ENCODE data around the gene KDM5C.

The KDM5C gene

DNA sequence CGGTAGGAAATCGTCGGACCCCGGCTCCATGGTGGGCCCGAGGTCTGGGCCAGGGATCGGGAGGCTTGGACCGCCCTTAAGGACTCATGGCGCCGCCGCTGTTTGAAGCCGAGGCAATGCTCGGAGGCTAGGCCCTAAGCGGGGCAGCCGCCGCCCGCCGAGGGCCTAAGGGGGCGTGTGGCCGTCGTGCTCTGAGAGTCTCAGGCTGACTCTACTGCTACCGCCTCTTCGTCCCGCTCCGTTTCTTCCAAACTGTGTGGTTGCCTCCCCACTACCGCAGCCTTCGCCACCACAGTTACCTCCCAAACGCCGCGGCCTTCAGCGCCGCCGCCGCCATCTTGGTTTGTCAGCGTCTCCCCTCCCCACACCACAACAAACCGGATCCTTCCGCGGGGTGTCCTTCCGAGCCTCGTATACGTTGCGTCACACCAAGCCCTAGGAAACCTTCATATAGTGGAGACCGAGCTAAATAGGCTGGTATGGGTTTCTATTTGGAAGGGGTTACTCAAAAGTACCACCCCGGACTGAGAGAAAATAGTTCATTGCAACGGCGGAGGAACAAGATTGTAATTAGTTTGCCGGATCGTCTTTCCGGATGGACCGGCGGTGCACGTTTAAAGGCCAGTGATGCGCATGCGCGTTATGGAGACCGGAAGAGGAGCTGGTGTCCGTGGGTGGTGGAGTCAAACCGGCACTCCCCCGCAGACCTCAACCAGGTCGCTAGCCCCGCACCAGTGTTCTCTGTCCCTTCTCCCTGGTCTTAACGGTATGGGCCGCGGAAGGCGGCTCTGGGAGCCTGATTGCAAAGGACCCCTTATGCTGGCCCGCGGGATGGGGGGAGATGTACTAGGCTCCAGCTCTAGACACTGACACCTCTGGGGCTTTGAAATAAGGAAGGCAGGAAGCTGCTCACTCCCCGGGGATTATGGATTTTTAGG lies at the start of gene KDM5C:
Gene KDM5C, minus strand, starts transcription at position 348 of the 938 bp plus-strand sequence. Its CDS starts 318 bp downstream, at position 30.
- TF ChIP-seq, protein P1, sequence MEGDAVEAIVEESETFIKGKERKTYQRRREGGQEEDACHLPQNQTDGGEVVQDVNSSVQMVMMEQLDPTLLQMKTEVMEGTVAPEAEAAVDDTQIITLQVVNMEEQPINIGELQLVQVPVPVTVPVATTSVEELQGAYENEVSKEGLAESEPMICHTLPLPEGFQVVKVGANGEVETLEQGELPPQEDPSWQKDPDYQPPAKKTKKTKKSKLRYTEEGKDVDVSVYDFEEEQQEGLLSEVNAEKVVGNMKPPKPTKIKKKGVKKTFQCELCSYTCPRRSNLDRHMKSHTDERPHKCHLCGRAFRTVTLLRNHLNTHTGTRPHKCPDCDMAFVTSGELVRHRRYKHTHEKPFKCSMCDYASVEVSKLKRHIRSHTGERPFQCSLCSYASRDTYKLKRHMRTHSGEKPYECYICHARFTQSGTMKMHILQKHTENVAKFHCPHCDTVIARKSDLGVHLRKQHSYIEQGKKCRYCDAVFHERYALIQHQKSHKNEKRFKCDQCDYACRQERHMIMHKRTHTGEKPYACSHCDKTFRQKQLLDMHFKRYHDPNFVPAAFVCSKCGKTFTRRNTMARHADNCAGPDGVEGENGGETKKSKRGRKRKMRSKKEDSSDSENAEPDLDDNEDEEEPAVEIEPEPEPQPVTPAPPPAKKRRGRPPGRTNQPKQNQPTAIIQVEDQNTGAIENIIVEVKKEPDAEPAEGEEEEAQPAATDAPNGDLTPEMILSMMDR (IDR thresholded peaks at IDR 0.05; ENCODE audit: low read depth, low read length, missing control alignments): no peak
- DNase-seq (ENCODE audit: low read depth): peak; percentile 77
- peak within 1 kb of the TSS; percentile 77 for H3K4me3 ChIP-seq (ENCODE audit: low read depth, low read length)

DNA sequence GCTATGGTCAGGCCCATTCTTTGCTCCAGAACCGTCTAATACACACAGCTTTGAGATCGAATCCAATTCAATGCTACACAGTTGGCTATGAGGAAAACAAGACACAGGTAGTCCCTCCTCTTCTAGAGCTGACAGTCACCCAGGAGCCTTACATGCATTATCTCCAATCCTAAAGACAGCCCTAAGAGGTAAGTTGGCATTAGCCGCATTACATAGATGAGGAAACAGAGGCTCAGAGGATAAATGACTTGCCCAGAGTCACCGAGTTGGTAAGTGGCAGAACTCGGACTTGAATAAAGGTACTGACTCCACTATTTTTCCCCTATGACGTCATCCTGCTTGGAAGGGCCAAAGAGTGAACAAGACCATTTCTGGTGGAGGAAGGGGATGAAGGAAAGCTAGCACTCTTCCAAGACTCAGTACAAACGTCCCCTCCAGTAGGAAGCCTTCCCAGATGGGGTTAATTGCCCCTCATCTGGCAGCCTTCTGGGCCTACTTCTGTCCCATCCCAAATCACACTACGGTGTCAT lies 47.9 kb upstream of the KDM5C start:
- H3K4me3 ChIP-seq (ENCODE audit: low read depth, low read length): no peak overlapping the region
- DNase-seq (ENCODE audit: low read depth): no peak
- TF ChIP-seq, protein P1 (IDR thresholded peaks at IDR 0.05; ENCODE audit: low read depth, low read length, missing control alignments): no peak

DNA sequence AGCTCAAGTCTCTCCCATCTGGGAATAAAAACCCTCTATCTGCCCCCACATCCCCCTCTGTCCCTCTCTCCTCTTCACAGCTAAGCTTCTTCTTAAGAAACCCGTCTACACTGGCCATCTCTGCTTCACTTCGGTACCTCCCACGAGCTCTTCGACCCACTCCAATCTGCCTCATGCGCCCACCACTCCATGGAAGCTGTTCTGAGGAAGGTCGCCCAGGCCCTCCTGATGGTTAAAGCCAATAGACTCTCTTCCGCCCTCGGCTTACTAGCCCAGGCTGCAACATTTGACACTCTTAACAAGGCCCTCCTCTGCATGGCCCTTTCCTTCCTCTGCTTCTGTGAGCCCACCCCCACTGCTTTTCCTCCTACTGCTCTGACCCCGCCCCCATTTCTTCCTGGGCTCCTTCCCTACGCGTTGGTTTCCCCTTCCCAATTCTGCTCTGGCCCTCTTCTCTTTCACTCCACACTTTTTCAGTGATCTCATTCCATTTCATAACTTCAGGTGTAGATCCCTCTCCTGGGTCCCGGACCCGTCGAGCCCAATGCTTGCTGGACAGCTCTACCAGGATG lies 44.6 kb upstream of the KDM5C start:
- no peak overlapping the region for H3K4me3 ChIP-seq (ENCODE audit: low read depth, low read length)
- DNase-seq (ENCODE audit: low read depth): no peak
- TF ChIP-seq, protein P1 (IDR thresholded peaks at IDR 0.05; ENCODE audit: low read depth, low read length, missing control alignments): no peak

DNA sequence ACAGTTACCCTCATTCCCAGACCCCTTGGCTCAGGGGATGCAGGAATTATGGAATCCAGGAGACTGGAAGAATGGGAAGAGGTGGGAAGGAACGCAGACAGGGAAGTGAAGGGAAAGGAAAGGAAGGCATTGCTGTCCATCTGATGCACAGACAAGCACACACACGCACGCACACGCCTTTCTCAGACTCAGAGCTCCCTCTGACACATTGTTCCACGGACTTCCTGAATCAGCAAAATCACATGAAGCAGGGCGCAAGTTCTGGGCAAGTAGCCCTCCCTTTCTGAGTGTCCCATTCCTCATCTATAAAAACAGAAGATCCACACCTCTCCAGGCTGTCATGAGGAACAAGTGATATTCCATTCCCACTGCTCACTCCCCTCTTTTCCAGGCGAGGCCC lies 43.2 kb upstream of the KDM5C start:
- TF ChIP-seq, protein P1 (IDR thresholded peaks at IDR 0.05; ENCODE audit: low read depth, low read length, missing control alignments): no peak
- DNase-seq (ENCODE audit: low read depth): no peak
- H3K4me3 ChIP-seq (ENCODE audit: low read depth, low read length): no peak overlapping the region

DNA sequence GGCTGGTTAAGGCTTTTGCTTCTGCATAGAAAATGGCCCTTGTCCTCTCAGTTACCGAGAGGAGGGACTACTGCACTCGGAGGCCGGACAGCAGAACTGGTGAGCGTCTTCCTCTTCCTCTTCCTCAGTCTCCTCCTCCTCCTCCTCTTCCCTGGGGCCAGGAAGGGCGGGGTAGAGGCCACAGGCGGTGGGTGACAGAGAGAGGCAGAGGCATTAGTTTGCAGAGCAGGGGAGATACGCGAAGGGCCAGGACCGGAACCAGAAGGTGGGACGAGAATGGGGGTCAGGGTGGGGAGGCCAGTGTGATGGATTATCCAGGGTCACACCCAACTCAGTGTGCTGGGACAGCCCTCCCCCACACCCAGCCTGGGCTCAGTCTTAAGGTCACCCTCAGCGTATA lies 41.9 kb upstream of the KDM5C start:
- DNase-seq (ENCODE audit: low read depth): no peak
- H3K4me3 ChIP-seq (ENCODE audit: low read depth, low read length): no peak overlapping the region
- TF ChIP-seq, protein P1 (IDR thresholded peaks at IDR 0.05; ENCODE audit: low read depth, low read length, missing control alignments): no peak

DNA sequence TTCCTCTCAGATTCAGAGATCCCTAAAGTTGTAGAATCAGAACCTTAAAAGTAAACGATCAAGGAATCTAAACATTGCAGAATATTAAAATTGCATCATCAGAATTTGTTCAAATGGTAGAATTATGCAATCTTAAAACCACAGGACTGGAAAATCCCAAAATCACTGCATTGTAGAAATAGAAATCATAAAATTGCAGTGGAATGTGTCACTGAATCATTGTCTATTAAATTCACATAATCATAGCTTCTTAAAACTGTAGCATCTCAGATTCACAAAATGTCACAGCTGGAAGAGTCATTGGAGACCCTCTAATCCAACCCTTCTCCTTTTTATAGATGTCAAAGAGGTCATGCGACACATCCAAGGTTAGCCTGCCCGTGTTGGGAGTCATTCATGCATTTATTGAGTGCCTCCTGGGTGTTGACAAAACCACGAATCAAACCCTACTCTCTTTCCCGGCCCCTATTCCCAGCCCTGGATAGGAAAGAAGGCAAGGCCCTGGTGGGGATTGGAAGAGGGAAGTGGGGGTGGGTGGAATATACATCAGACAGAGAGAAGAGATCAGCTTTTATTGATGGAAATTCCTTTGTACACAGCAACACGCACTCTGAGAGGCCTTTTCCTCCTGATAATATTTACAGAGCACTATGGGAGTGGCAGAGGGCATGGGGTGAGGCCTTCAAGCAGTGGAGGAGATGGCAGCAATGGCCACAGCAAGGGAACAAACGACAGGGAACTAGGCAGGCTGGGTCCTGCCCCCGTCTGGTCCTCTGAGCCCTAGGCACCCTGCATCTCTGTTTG lies 41.0 kb upstream of the KDM5C start:
- no peak overlapping the region for H3K4me3 ChIP-seq (ENCODE audit: low read depth, low read length)
- no peak for DNase-seq (ENCODE audit: low read depth)
- TF ChIP-seq, protein P1 (IDR thresholded peaks at IDR 0.05; ENCODE audit: low read depth, low read length, missing control alignments): no peak
